C1 segment of cervical spinal cord (tissue), 14 donors: ENCODE data around the gene UCP2.
"Not testable (repeated sequence)": the region's sequence is repeated elsewhere in the genome, so short reads cannot be mapped to it uniquely, and the experiment has no call there.

Source experiments
- DNase-seq, 14 donors: peaks; one replicate each; lab custom pipeline; 2025; lab: John Stamatoyannopoulos, UW

The UCP2 gene

GRCh38 chr11:73996161-73996747, 13.6 kb upstream of the UCP2 start:
- DNase-seq: no peak

DNA sequence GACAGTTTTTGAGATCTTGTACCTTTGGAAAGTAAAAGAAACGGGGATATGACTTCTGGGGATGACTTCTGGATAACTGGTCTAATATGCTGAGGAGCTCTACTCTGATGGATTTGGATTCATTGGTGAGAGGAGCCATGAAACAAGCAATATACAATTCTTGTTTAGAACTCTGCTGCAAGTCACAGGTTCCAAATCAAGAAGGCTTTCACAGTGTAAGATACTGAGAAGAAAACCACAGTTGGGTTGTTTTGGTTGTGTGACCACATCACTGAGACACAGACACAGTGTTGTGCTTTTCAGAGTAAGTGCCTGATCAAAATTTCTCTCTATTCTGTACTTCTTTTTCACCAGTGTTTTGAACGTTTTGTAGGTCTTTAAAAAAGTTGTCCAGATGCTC, 13.1 kb upstream of the UCP2 start:
- no peak for DNase-seq

GRCh38 chr11:73995247-73995646, 12.6 kb upstream of the UCP2 start:
- DNase-seq: no peak

- no peak for DNase-seq
Observed at GRCh38 chr11:73991471-73992006, 8.9 kb upstream of the UCP2 start.

DNA sequence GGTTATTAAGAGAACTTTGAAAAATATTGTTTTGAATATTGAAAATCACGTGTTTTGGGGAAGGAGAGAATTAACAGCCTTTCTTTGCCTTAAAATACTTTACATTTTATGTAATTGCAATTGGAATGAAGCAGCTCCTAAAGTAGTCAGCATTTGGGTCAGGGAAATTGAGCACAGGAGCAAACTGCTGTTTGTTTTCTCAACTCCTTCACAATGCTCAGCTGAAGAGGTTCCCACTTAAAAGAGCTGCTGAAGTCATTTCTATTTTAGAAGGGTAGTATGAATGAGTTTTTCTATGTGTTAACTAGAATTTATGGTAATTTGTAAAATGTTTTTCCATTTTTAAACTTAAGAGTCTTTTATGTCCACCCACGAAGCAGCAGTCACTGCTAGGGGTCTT, 8.1 kb upstream of the UCP2 start:
- no peak for DNase-seq

DNA sequence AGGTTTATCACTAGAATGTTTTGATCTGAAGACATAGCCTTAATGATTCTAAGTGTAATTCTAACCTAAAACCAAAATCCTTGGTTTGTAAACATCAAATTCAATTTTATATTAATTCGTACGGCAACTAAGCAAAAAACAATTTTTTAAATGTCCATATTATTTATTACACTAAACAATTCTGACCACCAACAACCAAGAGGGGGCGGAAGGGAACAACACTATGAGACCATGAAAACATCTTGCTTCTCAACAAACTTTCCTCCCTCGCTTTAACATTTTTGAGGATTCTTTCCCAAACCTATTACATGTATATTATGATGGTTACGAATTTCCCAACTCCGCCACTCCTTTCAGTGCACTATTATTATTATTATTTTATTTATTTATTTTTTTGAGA, 6.5 kb upstream of the UCP2 start:
- DNase-seq: no peak

- DNase-seq: no peak
Observed at GRCh38 chr11:73988227-73988626, 5.6 kb upstream of the UCP2 start.

DNA sequence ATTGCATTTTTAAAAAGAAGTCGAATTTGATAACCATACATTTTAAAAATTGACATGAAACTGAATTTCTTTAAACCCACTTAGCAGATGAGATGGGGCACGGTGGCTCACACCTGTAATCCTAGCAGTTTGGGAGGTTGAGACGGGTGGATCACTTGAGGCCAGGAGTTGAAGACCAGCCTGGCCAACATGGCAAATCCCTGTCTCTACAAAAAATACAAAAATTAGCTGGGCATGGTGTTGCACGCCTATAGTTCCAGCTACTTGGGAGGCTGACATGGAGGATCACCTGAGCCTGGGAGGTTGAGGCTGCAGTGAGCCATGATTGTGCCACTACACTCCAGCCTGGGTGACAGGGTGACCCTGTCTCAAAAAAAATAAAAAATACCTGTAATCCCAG, 3.0 kb upstream of the UCP2 start:
- DNase-seq: not testable (repeated sequence)

DNA sequence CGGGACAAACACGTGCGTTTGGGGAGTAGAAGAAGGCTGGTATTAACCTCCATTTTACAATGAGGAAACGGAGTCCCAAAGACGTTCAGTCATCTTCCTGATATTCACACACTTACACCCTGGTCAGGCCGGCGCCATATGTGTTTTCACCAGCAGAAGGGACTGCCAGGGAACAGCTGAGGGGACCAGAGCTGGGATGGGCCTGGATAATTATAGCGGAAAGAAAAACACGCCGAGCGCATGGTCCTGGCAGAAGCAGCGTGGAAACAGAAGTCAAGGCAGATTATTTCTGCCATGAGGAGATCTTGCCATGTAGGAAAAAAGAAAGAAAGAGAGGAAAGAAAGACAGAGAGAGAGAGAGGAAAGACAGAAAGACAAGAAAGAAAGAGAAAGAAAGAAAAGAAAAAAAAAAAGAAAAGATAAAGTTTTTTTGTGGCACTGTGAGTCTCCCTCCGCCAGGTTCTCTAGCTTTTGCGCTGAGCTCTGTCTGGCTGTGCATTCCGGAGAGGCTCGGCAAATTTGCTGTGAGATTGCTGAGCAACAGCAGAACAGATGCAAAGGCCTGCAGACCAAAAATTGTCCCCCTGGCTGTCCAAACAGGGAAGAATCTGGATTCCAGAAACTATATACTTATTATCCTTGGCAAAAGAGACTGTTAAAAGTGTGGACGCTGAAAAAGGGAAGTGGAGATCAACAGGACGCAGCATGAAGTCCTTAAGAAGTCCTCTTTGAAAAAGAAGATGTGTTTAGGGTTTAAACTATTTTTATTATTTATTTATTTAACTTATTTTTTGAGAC, 1.3 kb upstream of the UCP2 start:
- DNase-seq: peak in 1 of 14 donors; percentile 9

DNA sequence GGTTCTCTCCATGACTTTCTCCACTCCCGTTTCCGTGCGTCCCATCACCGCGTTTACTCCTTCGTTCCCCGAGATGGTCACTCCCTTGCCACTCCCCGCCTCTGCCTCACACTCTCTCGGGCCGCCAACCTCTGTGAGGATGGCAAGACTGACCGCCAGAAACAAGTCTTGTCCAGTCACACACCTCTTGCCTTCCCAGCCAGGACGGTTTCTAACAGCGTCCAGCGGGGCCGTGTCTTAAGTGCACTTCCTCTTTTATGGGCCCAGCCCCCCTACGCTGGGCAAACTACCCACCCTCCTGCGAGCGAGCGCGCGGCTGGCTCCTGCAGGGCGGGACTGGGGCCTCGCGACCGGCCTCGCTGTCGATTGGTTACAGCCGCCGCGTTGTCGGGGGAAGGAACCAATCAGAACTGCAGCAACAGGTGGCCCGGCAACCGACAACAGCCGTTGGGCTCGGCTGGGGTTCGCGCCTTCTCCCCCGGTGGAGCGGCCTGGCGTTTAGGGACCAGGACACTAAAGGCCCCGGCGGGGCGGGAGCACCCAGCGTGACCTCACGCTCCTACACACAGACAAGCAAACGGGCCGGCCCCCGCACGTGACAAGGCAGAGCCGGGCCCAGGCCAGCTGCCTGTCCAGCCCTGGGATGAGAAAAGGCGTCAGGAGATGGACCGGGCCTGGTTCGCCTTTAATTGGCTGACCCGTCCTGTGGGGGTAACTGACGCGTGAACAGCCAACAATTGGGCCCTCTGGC, 522 bp upstream of the UCP2 start:
- peak in 13 of 14 donors; percentile 55 to 96 (median 89) for DNase-seq

GRCh38 chr11:73981051-73981805, 1.4 kb downstream of the UCP2 start:
- no peak for DNase-seq

GRCh38 chr11:73980001-73980961, 2.4 kb downstream of the UCP2 start:
- DNase-seq: peak in 6 of 14 donors; percentile 15 to 28 (median 18)

DNA sequence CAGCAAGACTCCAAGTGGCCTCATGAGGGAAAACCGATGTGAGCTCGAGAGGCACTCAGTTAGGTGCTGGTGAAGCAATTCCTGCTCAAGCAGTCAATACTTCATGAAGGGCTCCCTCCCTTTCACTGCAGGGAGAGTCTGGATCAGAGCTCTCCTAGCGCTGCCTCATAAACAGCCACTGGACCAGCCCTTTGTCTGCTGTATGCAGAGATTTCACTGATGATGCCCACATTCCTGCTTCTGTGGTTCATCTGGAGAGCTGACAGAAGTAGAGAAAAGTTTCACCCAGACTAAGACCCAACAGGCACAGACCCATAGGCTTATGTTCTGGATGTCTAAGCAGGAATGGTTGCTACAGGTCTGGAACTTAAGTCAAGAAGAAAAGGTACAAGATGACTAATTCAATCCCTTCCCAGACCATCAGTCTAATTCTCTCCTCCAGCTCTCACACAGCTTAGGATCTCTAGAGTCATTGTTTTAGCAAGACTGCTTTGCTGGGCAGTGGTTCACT, 4.0 kb downstream of the UCP2 start:
- DNase-seq: no peak

GRCh38 chr11:73977856-73978519, 4.7 kb downstream of the UCP2 start:
- no peak for DNase-seq

DNA sequence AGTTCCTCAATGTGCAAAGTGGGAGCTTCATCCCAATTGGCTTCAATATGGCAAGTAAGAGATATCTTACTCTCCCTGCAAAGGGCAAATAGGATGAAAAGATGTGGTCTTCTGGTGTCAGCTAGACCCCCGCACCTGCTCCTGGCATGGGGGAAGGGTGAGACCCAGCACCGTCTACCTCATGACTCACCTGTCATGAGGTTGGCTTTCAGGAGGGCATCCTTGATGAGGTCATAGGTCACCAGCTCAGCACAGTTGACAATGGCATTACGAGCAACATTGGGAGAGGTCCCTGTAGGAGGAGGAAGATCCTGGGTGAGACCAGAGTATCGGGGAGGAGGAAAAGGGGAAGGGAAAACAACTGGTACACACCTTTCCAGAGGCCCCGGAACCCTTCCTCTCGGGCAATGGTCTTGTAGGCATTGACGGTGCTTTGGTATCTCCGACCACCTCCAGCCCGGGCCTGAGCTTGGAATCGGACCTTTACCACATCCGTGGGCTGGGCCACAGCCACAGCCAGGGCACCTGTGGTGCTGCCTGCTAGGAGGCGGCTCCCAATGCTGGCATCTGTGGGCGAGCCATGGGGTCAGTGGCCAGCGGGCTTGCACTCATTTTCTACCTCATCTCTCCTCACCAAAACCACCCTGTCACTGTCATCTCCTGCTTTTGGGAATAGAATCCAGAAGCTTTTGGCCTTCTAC, 6.0 kb downstream of the UCP2 start:
- no peak for DNase-seq

- DNase-seq: no peak
Observed at GRCh38 chr11:73975479-73975757, 7.2 kb downstream of the UCP2 start.

DNA sequence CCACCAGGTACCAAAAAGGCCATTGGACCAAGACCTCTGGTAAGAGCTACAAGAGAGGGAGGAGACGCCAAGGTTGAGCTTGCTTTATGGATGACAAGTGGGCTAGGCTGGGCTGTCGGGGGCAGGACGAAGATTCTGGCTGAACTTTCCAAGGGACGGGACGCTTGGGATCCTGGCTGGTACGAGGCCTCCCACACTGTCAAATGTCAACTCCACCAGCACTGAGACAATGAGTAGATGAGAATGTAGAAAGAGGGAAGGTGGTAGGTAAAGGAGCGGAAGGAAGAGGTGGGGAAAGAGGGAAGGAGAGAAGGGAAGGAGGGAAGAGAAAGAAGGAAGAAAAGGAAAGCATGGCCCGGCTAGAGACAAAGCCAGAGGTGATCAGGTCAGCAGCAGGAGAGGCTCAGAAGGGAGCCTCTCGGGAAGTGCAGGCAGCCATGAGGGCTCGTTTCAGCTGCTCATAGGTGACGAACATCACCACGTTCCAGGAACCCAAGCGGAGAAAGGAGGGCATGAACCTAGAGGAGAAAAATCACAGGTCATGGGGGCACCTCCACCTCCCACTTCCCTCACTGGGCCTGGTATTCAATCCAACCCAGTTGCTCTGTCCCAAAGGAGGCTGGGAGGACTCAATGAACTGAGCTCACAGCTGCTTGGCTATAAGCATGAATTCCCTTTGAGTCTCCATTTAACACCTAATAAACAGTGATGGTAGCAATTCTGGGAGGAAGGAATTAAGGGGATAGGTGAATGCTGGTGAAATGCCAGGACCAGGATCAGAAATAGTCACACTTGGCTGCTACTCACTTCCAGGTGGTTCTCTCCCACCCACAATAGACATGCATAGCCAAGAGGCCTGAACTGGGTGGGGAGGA, 7.8 kb downstream of the UCP2 start:
- DNase-seq: no peak
